HepG2 (cell line): Measurements from ENCODE around the gene FMNL2. TPM values are rescaled to one million over a fixed set of nuclear protein-coding genes. Genes with fewer than 3 reads are reported as not detected.

Experiments used
- ATAC-seq: fragments of 200-7000 bp; cut with Tn5 transposase; 3 replicates; pipeline ENCODE4 v1.9.1; 2020; ENCODE audit warnings: mild to moderate bottlenecking, moderate library complexity
- BruUV-seq: library from RNA; stranded (reverse); fragments of 400-500 nt; replicated peaks from 2 replicates; lab custom pipeline; 2021; lab: Mats Ljungman, UMichigan
- CTCF ChIA-PET: fragments of 300-600 bp; formaldehyde crosslinking; extraction: SDS; loops from one replicate; lab custom pipeline; 2021; ENCODE audit warnings: low total read pairs, inconsistent platforms, low intra/inter-chr PET ratio; lab: Yijun Ruan, JAX
- POLR2A ChIA-PET: fragments of 350-600 bp; sonication (Branson Sonifier 250); formaldehyde crosslinking; loops from one replicate; lab custom pipeline; 2020; ENCODE audit warnings: antibody characterized with exemption, inconsistent platforms; lab: Yijun Ruan, JAX
- DNase-seq: peaks from one replicate; pipeline ENCODE4 v3.0.0-alpha.2; 2015; ENCODE audit warnings: low spot score
- FAIRE-seq: peaks from 3 replicates; lab custom pipeline; 2011; peaks lifted over from hg19 to GRCh38; lab: Jason Lieb, UNC
- H2AFZ ChIP-seq: one replicate; pipeline ENCODE4 v1.6.1; 2011; ENCODE audit warnings: low read length, inconsistent platforms
- H3K27ac ChIP-seq: fragments of 300-600 bp; 3 replicates; pipeline ENCODE4 v1.8.0; 2011; ENCODE audit warnings: mixed run types, mild to moderate bottlenecking, mixed read lengths, low read length, inconsistent platforms; ENCODE audit not compliant: insufficient read depth; ENCODE audit errors: extremely low read length
- H3K27me3 ChIP-seq, 2 experiments: fragments of 200-600 bp in 1 of 2; 2 replicates in 1 of 2; 3 replicates in 1 of 2; pipeline versions ENCODE4 v1.6.0 to v1.8.0; 2011; ENCODE audit warnings: low read length in 2 of 2, mild to moderate bottlenecking in 2 of 2, moderate library complexity in 2 of 2, inconsistent platforms in 1 of 2; ENCODE audit not compliant: insufficient read depth in 2 of 2, control insufficient read depth in 1 of 2
- H3K36me3 ChIP-seq, 2 experiments: fragments of 200-600 bp in 1 of 2; replicated peaks in 1 of 2; 2 replicates in 1 of 2; 3 replicates in 1 of 2; pipeline versions ENCODE4 v1.5.1 to v1.8.0; 2011; ENCODE audit warnings: low read length in 2 of 2, inconsistent platforms in 1 of 2; ENCODE audit not compliant: insufficient read depth in 2 of 2, control insufficient read depth in 1 of 2
- H3K4me1 ChIP-seq: 2 replicates; pipeline ENCODE4 v1.5.1; 2012; ENCODE audit warnings: low read length, inconsistent platforms; ENCODE audit not compliant: insufficient read depth
- H3K4me2 ChIP-seq: 2 replicates; pipeline ENCODE4 v1.6.0; 2011; ENCODE audit warnings: low read depth, low read length, inconsistent platforms
- H3K4me3 ChIP-seq, 3 experiments: fragments of 200-600 bp in 1 of 3; sonication (generic), shearing (Covaris generic) in 1 of 3; replicated peaks in 1 of 3; 2 replicates each; pipeline ENCODE4 v1.5.1; 2011 to 2016; ENCODE audit warnings: low read length in 3 of 3, inconsistent platforms in 2 of 3, low read depth in 2 of 3, mild to moderate bottlenecking in 2 of 3, control low read depth in 1 of 3, mixed read lengths in 1 of 3; ENCODE audit not compliant: insufficient read depth in 1 of 3
- H3K79me2 ChIP-seq: one replicate; pipeline ENCODE4 v1.6.1; 2011; ENCODE audit warnings: low read length, inconsistent platforms; ENCODE audit not compliant: insufficient read depth
- H3K9ac ChIP-seq: 2 replicates; pipeline ENCODE4 v1.6.0; 2011; ENCODE audit warnings: mild to moderate bottlenecking, low read depth, low read length, inconsistent platforms; ENCODE audit not compliant: insufficient read depth
- H3K9me3 ChIP-seq: 2 replicates; pipeline ENCODE4 v1.5.1; 2012; ENCODE audit warnings: mild to moderate bottlenecking, low read length
- H4K20me1 ChIP-seq: 2 replicates; pipeline ENCODE4 v1.6.0; 2011; ENCODE audit warnings: inconsistent platforms, mild to moderate bottlenecking, low read length, moderate library complexity; ENCODE audit not compliant: insufficient read depth
- ATF2 ChIP-seq: sonication (generic); formaldehyde crosslinking; IDR thresholded peaks from 2 replicates; pipeline ENCODE4 v1.4.0; 2020; ENCODE audit warnings: missing genetic modification reagents
- BCL3 ChIP-seq: sonication (generic); formaldehyde crosslinking; IDR thresholded peaks from 2 replicates; pipeline ENCODE4 v1.5.1; 2020; ENCODE audit warnings: mild to moderate bottlenecking, missing genetic modification reagents, moderate library complexity
- CTCF ChIP-seq: sonication (generic); formaldehyde crosslinking; IDR thresholded peaks from 2 replicates; pipeline ENCODE4 v1.5.0; 2020; ENCODE audit warnings: mild to moderate bottlenecking, missing genetic modification reagents, moderate library complexity
- DR1 ChIP-seq: sonication (generic); formaldehyde crosslinking; IDR thresholded peaks from 2 replicates; pipeline ENCODE4 v1.8.0; 2021; ENCODE audit warnings: mild to moderate bottlenecking, missing genetic modification reagents, inconsistent platforms
- EZH2 ChIP-seq: conservative IDR thresholded peaks from 2 replicates; pipeline ENCODE4 v1.6.1; 2012; ENCODE audit warnings: mild to moderate bottlenecking, low read depth, low read length, moderate library complexity
- ISX ChIP-seq: sonication (generic); formaldehyde crosslinking; conservative IDR thresholded peaks from 2 replicates; pipeline ENCODE4 v1.5.0; 2020; ENCODE audit warnings: missing genetic modification reagents
- KDM2A ChIP-seq: sonication (generic); formaldehyde crosslinking; IDR thresholded peaks from 2 replicates; pipeline ENCODE4 v1.4.0; 2020; ENCODE audit warnings: low read depth, missing genetic modification reagents, borderline replicate concordance
- KMT2A ChIP-seq: sonication (generic); formaldehyde crosslinking; IDR thresholded peaks from 2 replicates; pipeline ENCODE4 v1.4.0; 2020; ENCODE audit warnings: missing genetic modification reagents
- NFIC ChIP-seq: IDR thresholded peaks from 2 replicates; pipeline ENCODE4 v1.6.1; 2012; ENCODE audit warnings: mild to moderate bottlenecking, low read length, inconsistent platforms
- PCBP1 ChIP-seq: fragments of 200-400 bp; formaldehyde crosslinking; IDR thresholded peaks from 2 replicates; pipeline ENCODE4 v1.6.1; 2017; ENCODE audit warnings: mild to moderate bottlenecking, low read depth, low read length, borderline replicate concordance
- SOX5 ChIP-seq: IDR thresholded peaks from 2 replicates; pipeline ENCODE4 v1.6.1; 2016; ENCODE audit warnings: borderline replicate concordance
- SRY ChIP-seq: sonication (generic); formaldehyde crosslinking; IDR thresholded peaks from 2 replicates; pipeline ENCODE4 v1.8.0; 2022; ENCODE audit warnings: mild to moderate bottlenecking, missing genetic modification reagents
- TBL1XR1 ChIP-seq: fragments of 150-350 bp; IDR thresholded peaks from 2 replicates; pipeline ENCODE4 v1.6.1; 2014; ENCODE audit warnings: borderline replicate concordance, low read length; ENCODE audit not compliant: partially characterized antibody
- TCF7L2 ChIP-seq: IDR thresholded peaks from 2 replicates; pipeline ENCODE4 v1.6.1; 2011; ENCODE audit warnings: mild to moderate bottlenecking, low read depth, low read length, moderate library complexity
- ZBTB42 ChIP-seq: sonication (generic); formaldehyde crosslinking; IDR thresholded peaks from 2 replicates; pipeline ENCODE4 v1.5.0; 2020; ENCODE audit warnings: mild to moderate bottlenecking, missing genetic modification reagents
- ZNF333 ChIP-seq: sonication (generic); formaldehyde crosslinking; IDR thresholded peaks from 2 replicates; pipeline ENCODE4 v1.4.0; 2020; ENCODE audit warnings: mild to moderate bottlenecking, missing genetic modification reagents, borderline replicate concordance
- ZNF549 ChIP-seq: sonication (generic); formaldehyde crosslinking; IDR thresholded peaks from 2 replicates; pipeline ENCODE4 v1.5.0; 2020; ENCODE audit warnings: missing genetic modification reagents
- ZNF629 ChIP-seq: sonication (generic); formaldehyde crosslinking; conservative IDR thresholded peaks from 2 replicates; pipeline ENCODE4 v1.5.0; 2020; ENCODE audit warnings: missing genetic modification reagents
- ZNF83 ChIP-seq: sonication (generic); formaldehyde crosslinking; IDR thresholded peaks from 2 replicates; pipeline ENCODE4 v1.4.0; 2020; ENCODE audit warnings: missing genetic modification reagents, mild to moderate bottlenecking, borderline replicate concordance
- WGBS: methylation state at CpG from one replicate; pipeline ENCODE4 v1.1.6; 2017; ENCODE audit warnings: low lambda C conversion rate; 5-methylcytosine and 5-hydroxymethylcytosine counted together
- in situ Hi-C: cut with HindIII; loops from 2 replicates; pipeline ENCODE4 v1.10.0; 2017; ENCODE audit warnings: low pct_unique_long_range_greater_than_20kb; ENCODE audit not compliant: extremely low pct_ligation_motif_present
- intact Hi-C: fragments of 100-400 bp; cut with micrococcal nuclease; formaldehyde crosslinking; loops from one replicate; pipeline ENCODE4 v1.10.0; 2022; ENCODE audit not compliant: unreplicated experiment
- polyA plus RNA-seq, 8 experiments: library from polyadenylated mRNA; depleted of rRNA in 3 of 8; stranded (reverse) in 7 of 8; unstranded in 1 of 8; fragments of >200 nt; fragmentation: Illumina TruSeq in 4 of 8; extraction: Trizol in 4 of 8; gene quantifications; 2 replicates each; pipeline versions ENCODE4 v1.2.1 to v1.2.3, GENCODE V29; 2011 to 2016; ENCODE audit warnings: low read depth in 4 of 8, missing spikeins in 1 of 8, mixed read lengths in 1 of 8; ENCODE audit not compliant: insufficient read depth in 1 of 8
- total RNA-seq, 5 experiments: library from RNA; depleted of rRNA; stranded (reverse); fragments of >200 nt; fragmentation: Illumina TruSeq; extraction: Trizol; gene quantifications; 2 replicates each; pipeline ENCODE4 v1.2.3, GENCODE V29; 2016; ENCODE audit warnings: low read depth in 1 of 5

The FMNL2 gene
- total and polyA plus RNA-seq, 2 of the 13 experiments (the other 11 are each of a cell fraction or from before 2014, with no cell fraction given), result 66.5 to 67.7 TPM

GRCh38 chr2:152406119-152406835, 71.3 kb downstream of the FMNL2 start:
- Histone ChIP-seq H3K27ac (peak overlapping the region; percentile 56), H3K27me3 (no peaks in the 10 kb centered on the region), H4K20me1 (no peaks in the 10 kb centered on the region), H3K4me3 (no peak overlapping the region), H2AFZ (no peak overlapping the region), H3K36me3 (no peaks in the 10 kb centered on the region; a peak in 1 of 5 replicates), H3K9ac (no peak overlapping the region), H3K79me2 (peaks cover 94% of the 10 kb centered on the region), H3K9me3 (no peaks in the 10 kb centered on the region), H3K4me2 (0 out of 2 replicates have a peak overlapping the region, but pooled peaks have one; percentile 1), H3K4me1 (peaks cover 99% of the 10 kb centered on the region)
- TF ChIP-seq ZNF83 (CRISPR knock-in tag) (no peak), TCF7L2 (no peak), CTCF (CRISPR knock-in tag) (no peak), PCBP1 (no peak), ZNF333 (CRISPR knock-in tag) (no peak), ZBTB42 (no peak), ISX (CRISPR knock-in tag) (no peak), ATF2 (CRISPR knock-in tag) (no peak), EZH2 (no peak), ZNF629 (CRISPR knock-in tag) (no peak), KDM2A (CRISPR knock-in tag) (no peak), KMT2A (CRISPR knock-in tag) (no peak), SRY (CRISPR knock-in tag) (no peak), DR1 (CRISPR knock-in tag) (no peak), TBL1XR1 (no peak), BCL3 (CRISPR knock-in tag) (no peak), ZNF549 (CRISPR knock-in tag) (no peak), SOX5 (CRISPR knock-in tag) (no peak), NFIC (no peak)
- in situ Hi-C loops (no loop called here), intact Hi-C loops (no loop called here)
- ChIA-PET POLR2A (interaction anchor here (1.4 to 2.1 kb wide), 3 partner anchors 9 to 80 kb away, joined by 3 to 6 read pairs (median 4); partner anchors contain the start of gene FMNL2), CTCF (no interaction called here)
- ATAC-seq, result no peak
- BruUV-seq, result no TSS peak
- DNase-seq, result no peak
- no peak for FAIRE-seq
- WGBS, result 90% methylated on average over 2 of the region's 2 CpGs
